HUDEP-2 (cell line): Measurements from ENCODE around the gene OR8B8.
"Not testable (repeated sequence)": the region's sequence is repeated elsewhere in the genome, so short reads cannot be mapped to it uniquely, and the experiment has no call there.

Experiments
- DNase-seq, 76 experiments: peaks; one replicate each; lab custom pipeline; 2025; ENCODE audit not compliant: unreplicated experiment in 76 of 76; lab: John Stamatoyannopoulos, UW

Gene OR8B8

GRCh38 chr11:124445646-124446150 is at the start of gene OR8B8:
Gene OR8B8 (minus strand): TSS chr11:124445696. CDS start chr11:124441085, 4,611 bp downstream.
- DNase-seq = no peak

GRCh38 chr11:124493016-124493655 is 47.6 kb upstream of the OR8B8 start:
- no peak for DNase-seq

- no peak for DNase-seq
These were observed 37.9 kb upstream of the OR8B8 start for GRCh38 chr11:124483422-124483821.

- no peak for DNase-seq
These were observed 37.1 kb upstream of the OR8B8 start for GRCh38 chr11:124482362-124483147.

GRCh38 chr11:124481365-124482323 is 36.1 kb upstream of the OR8B8 start:
- peak in 35 of 76 experiments; percentile 0 to 49 (median 14) for DNase-seq

GRCh38 chr11:124479561-124479960 is 34.1 kb upstream of the OR8B8 start:
- DNase-seq = no peak

- no peak for DNase-seq
These were observed 29.8 kb upstream of the OR8B8 start for GRCh38 chr11:124475265-124475664.

GRCh38 chr11:124474779-124475178 is 29.3 kb upstream of the OR8B8 start:
- DNase-seq = no peak

GRCh38 chr11:124474079-124474478 is 28.6 kb upstream of the OR8B8 start:
- DNase-seq = no peak

GRCh38 chr11:124473476-124473875 is 28.0 kb upstream of the OR8B8 start:
- DNase-seq = no peak

GRCh38 chr11:124470561-124471227 is 25.2 kb upstream of the OR8B8 start:
- DNase-seq = no peak

GRCh38 chr11:124467381-124467927 is 22.0 kb upstream of the OR8B8 start:
- no peak for DNase-seq

GRCh38 chr11:124465368-124465767 is 19.9 kb upstream of the OR8B8 start:
- DNase-seq = no peak

- DNase-seq = no peak
These were observed 18.5 kb upstream of the OR8B8 start for GRCh38 chr11:124463990-124464389.

GRCh38 chr11:124463324-124463723 is 17.8 kb upstream of the OR8B8 start:
- DNase-seq = no peak

- no peak for DNase-seq
These were observed 15.0 kb upstream of the OR8B8 start for GRCh38 chr11:124460459-124460858.

- DNase-seq = not testable (repeated sequence)
These were observed 13.9 kb upstream of the OR8B8 start for GRCh38 chr11:124459379-124459778.

- no peak for DNase-seq
These were observed 9.1 kb upstream of the OR8B8 start for GRCh38 chr11:124454552-124454951.

GRCh38 chr11:124446916-124447315 is 1.4 kb upstream of the OR8B8 start:
- DNase-seq = no peak

- DNase-seq = no peak
These were observed 2.6 kb downstream of the OR8B8 start for GRCh38 chr11:124442847-124443246.
